Hippocampal formation (tissue), 2 donors: ENCODE results near the gene TNFSF11.
"Not testable (repeated sequence)": the region's sequence is repeated elsewhere in the genome, so short reads cannot be mapped to it uniquely, and the experiment has no call there.

Source experiments
- DNase-seq, 2 donors: peaks; one replicate each; lab custom pipeline; 2025; lab: John Stamatoyannopoulos, UW

Gene TNFSF11, protein sequence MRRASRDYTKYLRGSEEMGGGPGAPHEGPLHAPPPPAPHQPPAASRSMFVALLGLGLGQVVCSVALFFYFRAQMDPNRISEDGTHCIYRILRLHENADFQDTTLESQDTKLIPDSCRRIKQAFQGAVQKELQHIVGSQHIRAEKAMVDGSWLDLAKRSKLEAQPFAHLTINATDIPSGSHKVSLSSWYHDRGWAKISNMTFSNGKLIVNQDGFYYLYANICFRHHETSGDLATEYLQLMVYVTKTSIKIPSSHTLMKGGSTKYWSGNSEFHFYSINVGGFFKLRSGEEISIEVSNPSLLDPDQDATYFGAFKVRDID

GRCh38 chr13:42574011-42574410, at the start of gene TNFSF11:
TNFSF11 (plus strand) TSS chr13:42574152; CDS start chr13:42574304, 152 bp downstream.
- DNase-seq, result no peak

GRCh38 chr13:42524487-42525034, 49.4 kb upstream of the TNFSF11 start:
- no peak for DNase-seq

GRCh38 chr13:42525035-42525504, 48.9 kb upstream of the TNFSF11 start:
- no peak for DNase-seq

DNA sequence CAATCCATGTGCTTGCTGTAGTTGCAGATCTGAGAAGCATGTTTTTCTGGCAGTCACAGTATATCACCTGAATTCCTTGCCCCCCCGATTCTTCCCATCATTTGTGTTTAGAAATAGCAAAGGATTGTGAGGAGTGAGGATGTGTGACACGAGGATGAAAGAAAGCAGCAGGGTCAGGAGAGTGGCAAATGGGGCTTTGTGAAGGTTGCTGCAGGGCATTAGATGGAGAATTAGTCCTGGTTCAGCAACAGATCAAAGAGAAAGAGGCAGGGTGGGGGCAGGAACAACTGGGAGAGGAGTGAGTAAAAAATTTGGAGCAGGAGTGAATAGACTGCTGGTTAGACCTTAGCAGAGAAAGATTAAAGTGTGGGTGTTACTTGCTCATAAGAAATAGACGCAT, 47.7 kb upstream of the TNFSF11 start:
- DNase-seq, result no peak

DNA sequence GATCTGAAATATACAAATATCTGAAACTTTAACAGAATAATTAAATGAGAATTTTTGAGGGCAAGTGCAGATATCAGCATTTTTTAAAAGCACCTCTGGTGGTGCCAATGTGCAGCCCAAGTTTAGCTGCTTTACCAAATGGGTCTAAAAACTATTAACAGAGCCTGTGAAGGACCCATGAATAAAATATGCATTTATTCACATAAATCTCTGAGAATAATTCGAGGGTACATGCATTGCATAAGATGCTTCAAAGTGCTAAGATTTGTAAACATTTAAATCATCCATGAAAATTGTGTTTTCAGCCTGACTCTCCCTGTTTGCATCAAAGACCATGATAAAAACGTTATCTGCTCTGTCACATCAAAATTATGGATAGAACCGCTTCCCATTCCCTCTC, 47.1 kb upstream of the TNFSF11 start:
- DNase-seq, result no peak

- DNase-seq, result peak in 1 of 2 donors; percentile 2
Measured at GRCh38 chr13:42532561-42533335, 41.2 kb upstream of the TNFSF11 start.

DNA sequence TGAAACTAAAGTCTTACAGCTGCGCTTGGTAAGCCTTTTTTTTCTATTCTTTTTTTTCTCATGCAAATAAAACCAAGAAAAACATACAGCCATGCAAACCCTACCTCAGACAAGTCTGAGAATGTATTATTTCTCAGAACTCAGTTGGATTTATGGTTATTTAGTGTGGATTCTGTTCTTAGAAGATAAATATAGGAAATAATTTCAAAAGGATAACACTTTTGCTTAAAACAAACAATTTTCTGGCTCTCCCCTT, 40.7 kb upstream of the TNFSF11 start:
- DNase-seq, result no peak

GRCh38 chr13:42534785-42535184, 39.2 kb upstream of the TNFSF11 start:
- no peak for DNase-seq

DNA sequence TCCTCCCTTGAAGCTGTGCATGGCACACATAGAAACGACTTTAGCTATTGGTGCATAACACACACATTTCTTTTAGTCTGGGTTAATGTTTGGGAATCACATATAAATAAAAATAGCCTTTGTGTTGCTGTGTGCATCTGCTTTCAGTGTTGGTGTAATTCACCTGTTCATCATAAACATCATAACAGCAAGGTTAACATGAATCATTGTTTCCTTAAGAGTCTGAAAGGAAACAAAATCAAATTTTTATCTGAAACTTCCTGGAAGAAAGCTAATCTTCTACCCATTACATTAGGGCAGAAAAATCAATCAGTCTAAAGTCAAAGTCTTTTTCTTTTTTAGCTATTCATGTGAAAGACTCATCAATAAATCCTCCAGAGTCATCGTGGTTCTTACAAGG, 35.0 kb upstream of the TNFSF11 start:
- no peak for DNase-seq

GRCh38 chr13:42539670-42540069, 34.3 kb upstream of the TNFSF11 start:
- no peak for DNase-seq

GRCh38 chr13:42543215-42543797, 30.6 kb upstream of the TNFSF11 start:
- DNase-seq, result no peak

DNA sequence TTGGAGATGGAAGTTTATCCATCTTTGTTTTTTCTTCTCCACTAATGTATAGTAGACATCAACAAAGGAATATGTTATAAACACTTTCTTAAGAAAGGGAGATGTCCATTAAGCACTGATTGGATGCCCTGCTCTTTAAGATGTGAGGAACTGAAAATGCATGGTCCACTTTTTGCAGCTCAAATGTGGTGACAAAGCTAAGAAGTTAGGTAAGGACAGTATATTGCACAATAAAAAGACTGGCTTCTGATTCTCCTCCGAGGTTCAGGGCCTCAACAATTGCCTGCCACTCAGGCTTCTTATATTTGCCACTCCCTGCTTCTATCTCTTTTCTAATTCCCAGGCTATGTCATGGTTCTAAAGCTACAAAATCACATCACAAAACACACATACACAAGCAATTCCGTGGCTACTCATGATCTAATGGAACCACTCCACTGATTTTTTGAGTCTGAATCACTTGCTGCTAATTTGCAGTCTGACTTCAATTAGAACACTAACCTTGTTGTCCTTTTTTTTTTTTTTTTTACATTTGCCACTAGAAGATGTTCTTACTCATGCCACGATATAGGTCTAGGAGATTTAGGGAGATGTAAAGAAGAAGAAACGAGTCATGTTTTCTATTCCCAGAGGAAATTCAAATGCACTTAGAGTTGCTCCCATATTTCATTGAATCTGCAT, 29.6 kb upstream of the TNFSF11 start:
- peak in 1 of 2 donors; percentile 8 for DNase-seq

GRCh38 chr13:42545842-42546241, 28.1 kb upstream of the TNFSF11 start:
- no peak for DNase-seq

GRCh38 chr13:42547612-42548011, 26.3 kb upstream of the TNFSF11 start:
- no peak for DNase-seq

DNA sequence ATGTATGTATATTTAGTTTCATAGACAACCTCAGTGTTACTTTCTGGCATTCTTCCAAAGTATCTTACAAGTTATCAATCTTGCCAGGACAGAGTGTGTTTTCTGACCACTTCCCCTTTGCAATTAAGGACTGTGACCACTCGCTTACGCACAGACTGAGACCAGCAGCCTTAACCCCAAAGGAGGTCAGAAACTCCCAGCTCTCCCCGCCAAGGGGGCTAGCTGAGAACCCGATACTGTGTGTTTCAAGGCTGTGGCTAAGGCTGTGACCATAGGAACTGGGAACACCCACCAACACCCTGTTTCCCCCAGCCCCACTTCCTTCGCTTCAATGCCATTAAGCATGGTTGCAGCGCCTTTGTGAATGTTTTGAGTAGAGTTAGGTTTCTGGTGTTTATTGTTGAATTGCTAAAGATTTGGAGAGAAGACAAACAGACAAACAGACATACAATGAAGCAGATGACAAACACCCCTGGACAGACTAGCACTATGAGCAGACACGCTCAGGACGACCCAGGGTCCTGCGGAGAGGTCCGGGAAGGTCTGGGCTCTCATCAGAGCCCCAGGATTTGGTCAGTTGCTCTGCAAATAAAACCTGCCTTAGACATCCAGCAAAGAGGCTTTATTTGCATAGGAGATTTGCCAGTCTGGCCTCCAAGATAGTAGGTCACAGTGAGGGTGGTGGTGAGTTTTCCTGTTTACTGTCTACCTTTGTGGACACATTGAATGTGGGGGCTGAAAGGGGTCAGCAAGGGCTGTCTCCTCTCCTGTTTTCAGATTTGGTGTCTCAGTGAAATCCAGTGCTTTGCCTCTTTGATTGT, 25.0 kb upstream of the TNFSF11 start:
- no peak for DNase-seq

- DNase-seq, result no peak
Measured at GRCh38 chr13:42549552-42549936, 24.4 kb upstream of the TNFSF11 start.

DNA sequence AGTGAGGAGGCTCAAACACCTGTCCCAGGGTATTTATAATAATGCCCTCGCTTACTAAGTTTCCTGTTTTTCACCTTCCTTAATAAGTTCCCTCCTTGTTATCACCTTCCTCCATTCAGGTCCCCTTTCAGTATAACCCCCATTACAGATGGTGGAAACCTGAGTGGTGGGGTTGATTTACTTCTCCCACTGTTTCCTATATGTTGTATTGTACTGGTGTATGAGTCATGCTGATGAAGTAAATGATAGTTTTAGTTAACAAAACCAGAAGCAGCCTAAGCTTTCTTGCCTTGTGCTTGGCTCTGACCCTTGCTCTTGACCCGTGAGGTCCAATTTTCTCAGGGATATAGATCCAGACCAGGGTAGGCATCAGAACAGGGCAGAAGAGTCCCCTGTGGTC, 22.3 kb upstream of the TNFSF11 start:
- no peak for DNase-seq

DNA sequence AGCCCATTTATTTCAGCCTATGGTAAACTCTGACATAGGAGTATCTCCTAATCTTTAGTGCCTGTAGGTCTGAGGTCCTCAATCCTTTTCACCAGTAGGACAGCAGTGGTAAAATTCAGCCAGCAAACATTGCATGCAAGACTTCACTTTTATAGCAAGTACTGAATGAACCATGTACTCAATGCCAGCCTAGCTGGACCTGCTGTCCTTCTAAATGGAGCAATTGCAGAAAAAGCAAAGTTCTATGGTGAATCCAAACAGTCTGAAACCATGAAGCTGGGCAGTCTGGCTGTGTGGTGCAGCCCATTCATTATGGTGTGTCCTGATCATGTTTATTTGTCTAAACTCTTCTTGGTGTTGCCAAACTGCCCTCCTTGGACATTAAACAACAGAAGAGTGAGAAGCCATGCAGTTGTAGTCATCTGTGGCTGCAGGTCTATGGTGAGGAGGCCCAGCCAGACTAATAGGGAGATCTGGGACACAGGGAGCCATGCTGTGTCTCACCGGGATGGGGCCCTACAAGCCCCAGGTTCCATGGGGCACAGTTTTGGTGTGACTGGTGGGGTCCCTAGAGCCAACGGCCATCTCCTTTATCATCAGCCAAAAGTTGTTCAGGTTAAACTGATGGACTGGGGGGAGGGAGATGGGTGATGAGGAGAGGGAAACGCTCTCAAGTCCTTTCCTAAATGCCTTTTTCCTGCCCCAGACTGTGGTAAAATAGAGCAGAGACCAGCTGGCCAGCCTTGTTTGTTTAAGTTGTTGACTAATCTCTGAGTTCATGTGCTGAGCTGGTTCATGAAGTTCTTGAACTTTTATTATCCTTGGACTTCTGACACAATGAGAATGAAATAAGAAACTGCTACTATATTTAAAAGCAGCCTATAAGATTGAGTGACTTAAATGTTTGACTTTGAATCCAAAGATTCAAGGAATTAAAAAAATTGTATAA, 20.6 kb upstream of the TNFSF11 start:
- no peak for DNase-seq

DNA sequence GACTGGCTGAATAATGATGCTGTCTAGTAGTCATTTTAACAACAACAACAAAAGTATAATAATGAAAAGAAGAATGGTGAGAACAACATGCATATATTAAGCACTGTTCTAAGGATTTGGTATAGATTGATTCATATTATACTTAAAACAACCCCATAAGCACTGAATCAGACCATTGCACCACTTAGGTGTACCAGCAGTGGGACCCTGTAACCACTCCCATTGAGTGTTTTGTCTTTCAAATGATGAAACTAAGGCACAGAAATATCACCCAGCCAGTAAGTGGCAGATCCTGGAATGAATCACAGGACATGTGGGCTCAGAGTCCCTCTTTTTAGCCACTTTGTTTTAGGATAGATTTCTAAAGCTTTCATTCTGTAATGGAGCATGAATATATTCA, 14.9 kb upstream of the TNFSF11 start:
- no peak for DNase-seq

DNA sequence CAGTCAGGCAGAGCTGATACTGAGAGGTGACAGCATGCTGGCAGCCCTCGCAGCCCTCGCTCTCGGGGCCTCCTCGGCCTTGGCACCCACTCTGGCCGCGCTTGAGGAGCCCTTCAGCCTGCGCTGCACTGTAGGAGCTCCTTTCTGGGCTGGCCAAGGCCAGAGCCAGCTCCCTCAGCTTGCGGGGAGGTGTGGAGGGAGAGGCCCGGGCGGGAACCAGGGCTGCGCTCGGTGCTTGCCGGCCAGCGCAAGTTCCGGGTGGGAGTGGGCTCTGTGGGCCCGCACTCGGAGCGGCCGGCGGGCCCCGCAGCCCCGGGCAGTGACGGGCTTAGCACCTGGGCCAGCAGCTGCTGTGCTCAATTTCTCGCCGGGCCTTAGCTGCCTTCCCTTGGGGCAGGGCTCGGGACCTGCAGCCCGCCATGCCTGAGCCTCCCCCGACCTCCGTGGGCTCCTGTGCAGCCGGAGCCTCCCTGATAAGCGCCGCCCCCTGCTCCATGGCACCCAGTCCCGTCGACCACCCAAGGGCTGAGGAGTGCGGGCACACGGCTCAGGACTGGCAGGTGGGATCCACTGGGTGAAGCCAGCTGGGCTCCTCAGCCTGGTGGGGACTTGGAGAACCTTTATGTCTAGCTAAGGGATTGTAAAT, 14.3 kb upstream of the TNFSF11 start:
- not testable (repeated sequence) for DNase-seq
